Tibial nerve (tissue), 4 donors: ENCODE data around the gene SEMA3E. TPM values are rescaled to one million over a fixed set of nuclear protein-coding genes. Genes with fewer than 3 reads are reported as not detected.

ENCODE experiments used
- DNase-seq, 2 donors: peaks; one replicate each; pipeline ENCODE4 v3.0.0-alpha.2; 2019; ENCODE audit warnings: low spot score in 2 of 2
- H3K27ac ChIP-seq, 4 donors: fragments of 200-600 bp; sonication (generic) in 3 of 4; one replicate each; pipeline ENCODE4 v1.5.1; 2017 to 2019; ENCODE audit warnings: mild to moderate bottlenecking in 1 of 4
- H3K27me3 ChIP-seq, 2 donors: fragments of 200-600 bp; sonication (generic) in 1 of 2; one replicate each; pipeline versions ENCODE4 v1.5.1 to v1.6.0; 2017 to 2019
- H3K36me3 ChIP-seq, 3 donors: fragments of 200-600 bp; sonication (generic); one replicate each; pipeline ENCODE4 v1.5.1; 2018 to 2019
- H3K4me1 ChIP-seq, 4 donors: fragments of 200-600 bp; sonication (generic) in 3 of 4; one replicate each; pipeline ENCODE4 v1.5.1; 2017 to 2019
- H3K4me3 ChIP-seq, 4 donors: fragments of 200-600 bp; sonication (generic) in 3 of 4; one replicate each; pipeline ENCODE4 v1.5.1; 2017 to 2019; ENCODE audit warnings: mild to moderate bottlenecking in 1 of 4, moderate library complexity in 1 of 4
- H3K9me3 ChIP-seq, 4 donors: fragments of 200-600 bp; sonication (generic) in 3 of 4; one replicate each; pipeline ENCODE4 v1.5.1; 2017 to 2019
- CTCF ChIP-seq, 5 experiments: fragments of 200-600 bp in 3 of 5; fragments of 450-650 bp in 2 of 5; sonication (generic) in 3 of 5; IDR thresholded peaks; one replicate each; pipeline ENCODE4 v1.5.1; 2016 to 2019; ENCODE audit warnings: antibody characterized with exemption in 5 of 5, mild to moderate bottlenecking in 3 of 5, moderate library complexity in 2 of 5
- EP300 ChIP-seq, 2 donors: sonication (generic); formaldehyde crosslinking; IDR thresholded peaks; one replicate each; pipeline ENCODE4 v1.6.1; 2017; ENCODE audit warnings: antibody characterized with exemption in 2 of 2, mild to moderate bottlenecking in 1 of 2
- POLR2A ChIP-seq, 2 donors: fragments of 450-650 bp; IDR thresholded peaks; one replicate each; pipeline ENCODE4 v1.6.1; 2017; ENCODE audit warnings: antibody characterized with exemption in 2 of 2, mild to moderate bottlenecking in 2 of 2, moderate library complexity in 2 of 2
- WGBS, 2 donors: methylation state at CpG; one replicate each; pipeline ENCODE4 v1.1.5; 2018; 5-methylcytosine and 5-hydroxymethylcytosine counted together
- total RNA-seq, 4 donors: library from RNA; depleted of rRNA; stranded (reverse); fragments of >200 nt; gene quantifications; one replicate each; pipeline ENCODE4 v1.1.0, GENCODE V29; 2016

The SEMA3E gene
- total RNA-seq, 4 donors from 2014 or later = 0.60 to 21.9 (median 2.9) TPM

DNA sequence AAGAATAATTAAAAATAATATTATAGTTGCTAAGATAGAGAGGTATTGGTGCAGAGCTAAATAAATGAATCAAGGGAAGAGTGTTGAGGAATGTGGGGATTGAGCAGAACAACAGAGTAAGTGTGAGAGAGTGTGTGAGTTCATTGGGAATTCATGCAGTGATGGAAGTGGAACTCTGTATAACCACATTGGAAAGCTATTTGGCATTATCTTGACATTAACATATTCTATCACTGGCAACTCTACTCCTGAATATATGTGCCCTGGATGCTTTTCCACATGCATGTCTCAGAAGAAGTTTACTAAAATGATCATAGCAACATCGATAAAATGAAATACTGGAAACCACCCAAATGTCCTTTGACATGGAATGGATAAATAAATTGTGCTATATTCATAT lies 164.1 kb downstream of the SEMA3E start:
- Histone ChIP-seq H3K27ac (no peak overlapping the region), H3K36me3 (no peaks in the 10 kb centered on the region), H3K4me3 (no peak overlapping the region), H3K27me3 (no peaks in the 10 kb centered on the region), H3K4me1 (no peaks in the 10 kb centered on the region), H3K9me3 (no peaks in the 10 kb centered on the region)
- DNase-seq = no peak
- 42 to 43% methylated on average over 1 of the region's 1 CpG for WGBS, 2 donors
- no peak for TF ChIP-seq EP300 (IDR thresholded peaks at IDR 0.05)
- TF ChIP-seq POLR2A (IDR thresholded peaks at IDR 0.05) = no peak
- TF ChIP-seq CTCF (IDR thresholded peaks at IDR 0.05) = no peak

GRCh38 chr7:83484266-83484665 lies 164.7 kb downstream of the SEMA3E start:
- H3K9me3 ChIP-seq = no peaks in the 10 kb centered on the region
- H3K27me3 ChIP-seq = no peaks in the 10 kb centered on the region
- no peak for DNase-seq
- 86 to 89% methylated on average over 1 of the region's 1 CpG for WGBS, 2 donors
- no peaks in the 10 kb centered on the region for H3K36me3 ChIP-seq
- H3K4me1 ChIP-seq = no peaks in the 10 kb centered on the region
- no peak overlapping the region for H3K27ac ChIP-seq
- no peak for TF ChIP-seq CTCF (IDR thresholded peaks at IDR 0.05)
- no peak for TF ChIP-seq EP300 (IDR thresholded peaks at IDR 0.05)
- TF ChIP-seq POLR2A (IDR thresholded peaks at IDR 0.05) = no peak
- H3K4me3 ChIP-seq = no peak overlapping the region

- Histone ChIP-seq H3K9me3 (no peaks in the 10 kb centered on the region), H3K27ac (no peak overlapping the region), H3K4me1 (no peaks in the 10 kb centered on the region), H3K36me3 (no peaks in the 10 kb centered on the region), H3K4me3 (no peak overlapping the region), H3K27me3 (no peaks in the 10 kb centered on the region)
- WGBS, 2 donors = 77 to 81% methylated on average over 1 of the region's 1 CpG
- no peak for DNase-seq
- TF ChIP-seq CTCF (IDR thresholded peaks at IDR 0.05) (no peak), POLR2A (IDR thresholded peaks at IDR 0.05) (no peak), EP300 (IDR thresholded peaks at IDR 0.05) (no peak)
These were observed 170.3 kb downstream of the SEMA3E start for GRCh38 chr7:83478616-83479015.

- Histone ChIP-seq H3K27me3 (no peaks in the 10 kb centered on the region), H3K36me3 (no peaks in the 10 kb centered on the region), H3K4me3 (no peak overlapping the region), H3K27ac (no peak overlapping the region), H3K4me1 (no peaks in the 10 kb centered on the region), H3K9me3 (no peaks in the 10 kb centered on the region)
- no peak for DNase-seq
- no peak for TF ChIP-seq EP300 (IDR thresholded peaks at IDR 0.05)
- no peak for TF ChIP-seq CTCF (IDR thresholded peaks at IDR 0.05)
- TF ChIP-seq POLR2A (IDR thresholded peaks at IDR 0.05) = no peak
- 30 to 35% methylated on average over 4 of the region's 4 CpGs for WGBS, 2 donors
These were observed 172.4 kb downstream of the SEMA3E start for GRCh38 chr7:83476511-83477050.

DNA sequence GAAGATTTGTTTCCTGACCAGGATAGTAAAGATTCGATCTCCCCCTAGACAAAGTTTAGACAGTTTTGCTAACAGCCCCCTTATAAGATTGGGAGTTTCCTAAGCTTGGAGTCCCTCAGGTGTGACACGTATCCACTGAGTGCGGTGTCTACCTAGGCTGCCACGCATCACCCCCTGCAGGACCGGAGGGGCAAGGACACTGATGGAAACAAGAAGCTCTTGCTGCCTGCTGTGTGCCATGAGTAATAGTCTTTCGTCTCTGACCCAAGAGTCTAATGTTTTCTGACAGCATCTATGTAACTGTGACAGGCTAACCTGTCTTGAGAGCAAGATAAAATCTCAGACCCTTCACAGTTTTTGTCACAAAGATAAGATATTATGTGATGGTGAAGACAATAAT lies 173.5 kb downstream of the SEMA3E start:
- 63 to 80% methylated on average over 6 of the region's 6 CpGs for WGBS, 2 donors
- H3K4me1 ChIP-seq = no peaks in the 10 kb centered on the region
- H3K4me3 ChIP-seq = no peak overlapping the region

More for the DNA sequence above, 173.5 kb downstream of the SEMA3E start:
- DNase-seq = no peak
- H3K9me3 ChIP-seq = no peaks in the 10 kb centered on the region
- no peaks in the 10 kb centered on the region for H3K36me3 ChIP-seq
- no peak overlapping the region for H3K27ac ChIP-seq
- no peaks in the 10 kb centered on the region for H3K27me3 ChIP-seq
- TF ChIP-seq POLR2A (IDR thresholded peaks at IDR 0.05) (no peak), CTCF (IDR thresholded peaks at IDR 0.05) (no peak), EP300 (IDR thresholded peaks at IDR 0.05) (no peak)
